GM18873 (cell line): ENCODE data around the gene AP1M1.

ENCODE experiments used
- ATAC-seq: cut with Tn5 transposase; IDR thresholded peaks from one replicate; pipeline ENCODE4 v1.9.1; 2021; ENCODE audit warnings: mild to moderate bottlenecking, moderate library complexity, moderate number of reproducible peaks; ENCODE audit not compliant: unreplicated experiment, low FRiP score

The AP1M1 gene

DNA sequence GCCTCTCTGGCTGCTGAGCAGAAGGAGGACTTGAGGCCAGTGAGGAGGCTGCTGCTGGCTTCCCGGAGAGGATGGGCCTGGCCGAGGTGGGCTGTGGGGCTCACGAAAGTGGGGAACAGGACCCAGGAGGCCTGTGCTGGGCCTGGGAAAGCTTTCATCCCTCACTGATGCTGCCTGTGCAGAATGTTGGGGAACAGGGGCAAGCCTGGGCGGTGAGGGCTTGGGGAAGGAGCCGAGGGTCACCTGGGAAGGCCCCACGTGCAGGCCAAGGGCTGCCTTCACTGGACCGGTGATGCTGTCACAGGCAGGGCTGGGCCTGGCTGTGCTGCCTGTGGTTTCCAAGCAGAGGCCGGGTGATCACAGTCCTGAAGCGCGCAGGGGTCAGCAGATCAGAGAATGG lies 9.4 kb downstream of the AP1M1 start:
- ATAC-seq, result no peak

DNA sequence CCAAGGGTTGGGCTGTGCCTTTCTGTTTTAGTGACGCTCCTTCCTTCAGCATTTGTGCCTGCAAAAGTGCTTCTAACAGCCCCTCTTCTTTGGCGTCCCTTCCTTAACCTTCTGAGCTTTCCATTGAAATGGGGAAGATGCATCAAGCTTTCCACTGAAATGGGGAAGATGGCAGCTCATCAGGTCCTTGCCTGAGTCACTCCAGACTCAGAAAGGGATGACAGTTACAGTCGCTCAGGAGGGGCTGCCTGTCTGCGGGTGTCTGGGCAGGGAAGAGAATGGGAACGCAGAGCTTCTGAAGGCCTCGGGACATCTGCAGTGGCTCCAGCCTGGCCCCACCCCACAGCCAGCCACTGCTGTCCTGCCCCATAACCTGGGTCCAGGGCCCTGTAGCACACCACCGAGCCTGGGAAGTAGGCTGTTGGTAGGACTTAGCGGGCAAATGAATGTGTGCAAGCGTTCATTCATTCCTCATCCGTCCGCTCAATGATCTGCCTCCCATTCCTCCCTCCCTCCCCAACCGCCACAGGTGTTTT lies 9.8 kb downstream of the AP1M1 start:
- ATAC-seq, result no peak

GRCh38 chr19:16208064-16208759 lies 10.5 kb downstream of the AP1M1 start:
- ATAC-seq, result no peak

- ATAC-seq, result no peak
Observed at GRCh38 chr19:16208847-16209665, 11.3 kb downstream of the AP1M1 start.

- ATAC-seq, result no peak
Observed at GRCh38 chr19:16210168-16210567, 12.5 kb downstream of the AP1M1 start.

DNA sequence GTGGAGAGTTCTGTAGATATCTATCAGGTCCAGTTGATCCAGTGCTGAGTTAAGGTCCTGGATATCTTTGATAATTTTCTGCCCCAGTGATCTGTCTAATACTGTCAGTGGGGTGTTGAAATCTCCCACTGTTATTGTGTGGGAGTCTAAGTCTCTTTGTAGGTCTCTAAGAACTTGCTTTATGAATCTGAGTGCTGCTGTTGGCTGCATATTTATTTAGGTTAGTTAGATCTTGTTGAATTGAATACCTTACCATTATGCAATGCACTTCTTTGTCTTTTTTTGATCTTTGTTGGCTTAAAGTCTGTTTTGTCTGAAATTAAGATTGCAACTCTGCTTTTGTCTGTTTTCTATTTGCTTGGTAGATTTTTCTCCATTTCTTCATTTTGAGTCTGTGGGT lies 15.4 kb downstream of the AP1M1 start:
- ATAC-seq, result no peak

GRCh38 chr19:16216744-16217670 lies 19.3 kb downstream of the AP1M1 start:
- ATAC-seq, result no peak

GRCh38 chr19:16217716-16218451 lies 20.2 kb downstream of the AP1M1 start:
- no peak for ATAC-seq

GRCh38 chr19:16218851-16219250 lies 21.1 kb downstream of the AP1M1 start:
- ATAC-seq, result no peak

- no peak for ATAC-seq
Observed at GRCh38 chr19:16222806-16223205, 25.1 kb downstream of the AP1M1 start.

DNA sequence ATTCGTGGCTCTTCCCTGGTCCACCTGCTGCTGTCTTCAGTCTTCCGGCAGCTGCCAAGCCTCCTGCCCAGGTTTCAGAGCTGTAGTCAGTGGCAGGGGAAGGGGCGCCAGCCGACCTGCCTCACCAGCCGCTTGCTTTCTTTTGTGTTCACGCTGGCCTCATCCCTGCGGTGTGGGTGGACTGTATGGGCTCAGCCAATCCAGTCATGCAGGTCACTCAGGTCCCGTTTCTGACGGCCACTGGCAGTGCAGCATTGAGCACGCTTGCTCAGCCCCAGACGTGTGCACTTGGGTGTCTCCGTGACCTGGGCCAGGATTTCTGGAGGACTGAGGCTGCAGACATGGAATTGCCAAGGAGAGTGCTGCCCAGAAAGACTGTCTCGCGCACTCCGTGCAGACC lies 26.0 kb downstream of the AP1M1 start:
- ATAC-seq, result no peak

DNA sequence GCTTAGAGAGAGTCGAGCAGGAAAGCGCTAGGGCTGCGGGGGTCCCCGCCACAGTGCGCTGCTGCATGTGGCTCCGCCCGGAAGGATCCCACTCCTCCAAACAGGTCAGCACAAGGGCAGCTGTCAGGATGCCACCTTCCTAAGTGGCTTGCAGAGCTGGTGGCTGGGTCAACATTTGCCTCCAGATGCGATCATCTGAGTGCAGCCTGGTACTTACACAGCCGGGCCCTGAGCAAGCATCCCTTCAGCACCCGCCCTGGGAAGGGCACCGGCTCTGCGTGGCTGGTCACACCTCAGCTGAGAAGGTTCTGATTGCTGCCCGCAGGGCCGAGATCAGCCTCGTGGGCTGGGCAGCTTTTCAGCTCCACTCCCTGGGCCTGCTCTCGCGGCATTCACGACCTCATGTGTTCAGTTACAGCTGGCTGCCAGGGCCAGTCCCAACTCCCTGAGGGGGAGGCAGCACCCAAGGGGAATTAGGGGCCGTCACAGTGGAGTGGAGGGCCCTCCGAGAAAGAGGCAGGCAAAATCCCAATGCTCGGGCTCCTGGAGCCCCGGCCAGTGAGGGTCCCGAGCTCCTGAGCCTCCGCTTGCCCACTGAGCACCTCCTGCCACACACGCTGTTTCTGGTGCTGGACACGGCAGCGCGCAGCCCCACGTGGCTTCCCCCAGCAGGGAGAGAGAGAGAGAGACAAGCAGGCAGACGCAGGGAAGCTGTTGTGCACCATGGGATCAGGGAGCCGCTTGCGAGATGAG lies 26.8 kb downstream of the AP1M1 start:
- no peak for ATAC-seq

DNA sequence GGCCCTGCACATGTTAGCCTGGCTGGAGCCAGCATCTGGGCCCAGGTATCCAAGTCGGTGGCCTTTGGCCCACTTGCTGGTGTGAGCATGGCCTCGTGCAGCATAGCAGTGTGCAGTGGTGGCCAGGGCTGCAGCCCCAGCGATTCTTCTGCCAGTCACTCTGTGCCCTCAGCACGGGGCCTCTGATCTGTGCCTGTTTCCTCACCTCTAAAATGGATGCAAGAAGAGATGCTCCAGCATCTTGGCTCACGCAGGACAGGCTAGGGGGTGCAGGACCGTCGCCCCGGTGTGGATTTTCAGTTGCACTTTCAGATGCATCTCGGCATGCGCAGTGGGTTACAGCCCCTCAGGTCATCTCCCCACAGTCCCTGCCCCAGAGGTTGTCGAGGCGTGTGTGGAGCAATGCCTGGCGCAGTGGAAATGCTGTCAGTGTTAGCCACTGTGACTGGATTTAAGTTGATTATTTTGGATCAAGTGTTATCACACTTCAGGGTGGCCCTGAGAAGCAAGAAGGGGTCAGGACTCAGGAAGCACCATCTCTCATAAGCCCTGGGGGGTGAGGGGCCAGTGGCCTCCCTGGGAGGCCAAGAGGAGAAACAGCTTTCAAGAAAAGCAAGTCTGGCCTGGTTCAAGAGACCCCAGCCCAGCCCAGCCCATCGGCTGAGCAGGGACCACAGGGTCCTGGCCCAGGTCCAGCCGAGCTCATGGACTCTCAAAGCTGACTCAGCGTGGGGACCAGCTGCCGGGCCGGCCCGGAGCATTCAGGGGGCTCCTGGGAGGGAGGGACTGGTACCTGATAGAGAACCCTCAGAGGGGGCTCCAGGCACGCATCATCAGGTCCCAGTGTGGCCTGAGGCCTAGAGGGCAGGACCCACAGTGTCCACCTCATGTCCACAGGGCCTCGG lies 27.8 kb downstream of the AP1M1 start:
- ATAC-seq, result no peak

- no peak for ATAC-seq
Observed at GRCh38 chr19:16226184-16226591, 28.5 kb downstream of the AP1M1 start.

DNA sequence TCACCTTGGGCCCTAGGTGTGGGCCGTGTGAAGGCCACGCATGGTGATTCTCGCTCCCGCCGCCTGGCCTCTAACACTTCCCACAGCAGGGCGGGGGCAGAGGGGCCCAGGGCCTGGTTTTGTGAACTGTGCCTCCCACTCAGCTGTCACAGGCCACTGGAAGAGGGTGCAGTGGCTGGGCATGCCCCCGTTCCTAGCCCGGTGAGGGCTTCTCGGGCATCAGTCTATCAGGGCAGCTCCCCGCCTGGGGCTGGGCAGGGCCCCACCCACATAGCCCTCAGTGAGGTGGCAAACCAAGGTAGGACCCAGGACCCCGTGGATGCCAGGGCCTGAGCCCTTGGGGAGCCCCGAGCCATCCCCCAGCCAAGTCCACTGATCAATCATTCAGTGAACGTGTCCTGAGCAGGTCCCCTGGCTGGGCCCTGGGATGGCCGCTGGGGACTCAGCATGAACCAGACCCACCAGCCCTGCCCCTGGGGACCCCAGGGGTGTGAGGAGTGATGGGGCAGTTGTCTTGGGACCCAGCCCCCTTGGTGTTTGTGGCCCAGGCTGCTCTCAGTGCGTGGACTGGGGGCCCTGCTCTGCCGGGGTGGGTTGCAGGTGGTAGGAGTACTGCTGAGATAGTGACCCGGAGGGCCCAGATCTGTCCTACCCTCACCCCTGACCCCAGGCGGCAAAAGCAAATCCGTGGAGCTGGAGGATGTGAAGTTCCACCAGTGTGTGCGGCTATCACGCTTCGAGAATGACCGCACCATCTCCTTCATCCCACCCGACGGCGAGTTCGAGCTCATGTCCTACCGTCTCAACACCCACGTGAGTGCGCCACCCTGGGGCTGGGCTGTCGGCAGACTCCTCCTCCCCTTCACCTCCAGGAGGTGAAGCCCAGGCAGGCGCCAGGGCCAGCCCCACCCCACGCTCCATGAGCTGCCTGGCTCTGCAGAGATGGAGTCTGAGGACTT lies 29.4 kb downstream of the AP1M1 start:
- ATAC-seq, result no peak

DNA sequence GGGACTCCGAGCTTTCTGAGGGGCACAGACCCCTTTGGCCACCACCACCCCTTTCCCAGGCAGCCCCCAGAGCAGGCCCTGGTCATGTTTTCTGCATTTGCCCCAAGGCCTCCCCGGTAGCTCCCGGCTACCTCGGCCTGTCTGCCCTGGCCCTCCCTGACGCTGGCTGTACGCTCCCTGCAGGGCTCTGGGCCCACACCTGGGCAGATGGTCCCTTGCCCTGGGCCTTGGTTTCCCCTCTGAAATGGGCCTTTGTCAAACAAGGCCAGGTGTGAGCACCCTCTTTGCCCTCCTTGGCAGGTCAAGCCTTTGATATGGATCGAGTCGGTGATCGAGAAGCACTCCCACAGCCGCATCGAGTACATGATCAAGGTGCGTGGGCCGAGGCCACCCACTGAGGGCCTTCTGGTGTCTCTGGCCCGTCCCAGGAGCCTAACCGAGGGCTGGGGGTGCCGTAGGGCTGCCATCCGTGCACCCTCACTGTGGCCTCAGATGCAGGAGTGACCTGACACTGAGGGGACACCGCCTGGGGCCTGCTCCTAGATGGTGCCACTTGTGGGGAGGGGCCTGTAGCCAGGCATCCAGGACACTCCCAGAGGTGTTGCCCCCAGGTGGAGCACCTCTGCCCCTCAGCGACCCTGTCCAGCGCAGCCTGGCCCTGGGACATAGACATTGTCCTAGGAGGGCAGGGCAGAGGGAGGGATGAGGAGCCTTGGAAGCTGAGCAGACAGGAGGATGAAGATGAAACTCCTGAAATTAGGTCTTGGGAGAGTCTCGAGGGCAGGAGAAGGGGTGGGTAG lies 30.3 kb downstream of the AP1M1 start:
- no peak for ATAC-seq
